AG04449 (cell line): Measurements from ENCODE around the gene TEX44.

ENCODE experiments used
- CTCF ChIA-PET: fragments of 350-600 bp; formaldehyde crosslinking; extraction: SDS; loops from one replicate; lab custom pipeline; 2021; ENCODE audit warnings: antibody characterized with exemption; lab: Yijun Ruan, JAX
- POLR2A ChIA-PET: fragments of 400-600, 350-600 bp; formaldehyde crosslinking; extraction: SDS; loops from one replicate; lab custom pipeline; 2020; ENCODE audit warnings: antibody characterized with exemption, inconsistent platforms; lab: Yijun Ruan, JAX
- DNase-seq: peaks from one replicate; pipeline ENCODE4 v3.0.0-alpha.2; 2010; ENCODE audit warnings: low read depth, low spot score
- H3K4me3 ChIP-seq: 2 replicates; pipeline ENCODE4 v1.5.1; 2011; ENCODE audit warnings: low read depth, mild to moderate bottlenecking, control low read depth, low read length
- CTCF ChIP-seq: IDR thresholded peaks from one replicate; pipeline ENCODE4 v1.5.1; 2011; ENCODE audit warnings: mild to moderate bottlenecking, moderate library complexity, low read length, control low read depth, inconsistent platforms; ENCODE audit not compliant: insufficient read depth; ENCODE audit errors: missing control alignments

The TEX44 gene

GRCh38 chr2:231601356-231602229 lies 8.9 kb downstream of the TEX44 start:
- no peak for DNase-seq
- CTCF ChIA-PET, result interaction anchor here (0.5 to 7.0 kb wide), 42 partner anchors 11 to 777 kb away, joined by 3 to 159 read pairs (median 5); partner anchors contain the start of genes NCL, NMUR1 and TEX44
- TF ChIP-seq CTCF, result peak; percentile 90
- POLR2A ChIA-PET, result interaction anchor here (1.6 kb wide), 1 partner anchor 114 kb away, joined by 4 read pairs; no protein-coding TSS in a partner anchor
- H3K4me3 ChIP-seq, result no peak overlapping the region

GRCh38 chr2:231602859-231603467 lies 10.3 kb downstream of the TEX44 start:
- no peak for TF ChIP-seq CTCF
- no peak for DNase-seq
- ChIA-PET CTCF (interaction anchor here (1.8 to 7.0 kb wide), 12 partner anchors 9 to 121 kb away, joined by 5 to 159 read pairs (median 22); partner anchors contain the start of gene TEX44), POLR2A (interaction anchor here (1.6 kb wide), 1 partner anchor 113 kb away, joined by 4 read pairs; no protein-coding TSS in a partner anchor)
- no peak overlapping the region for H3K4me3 ChIP-seq

DNA sequence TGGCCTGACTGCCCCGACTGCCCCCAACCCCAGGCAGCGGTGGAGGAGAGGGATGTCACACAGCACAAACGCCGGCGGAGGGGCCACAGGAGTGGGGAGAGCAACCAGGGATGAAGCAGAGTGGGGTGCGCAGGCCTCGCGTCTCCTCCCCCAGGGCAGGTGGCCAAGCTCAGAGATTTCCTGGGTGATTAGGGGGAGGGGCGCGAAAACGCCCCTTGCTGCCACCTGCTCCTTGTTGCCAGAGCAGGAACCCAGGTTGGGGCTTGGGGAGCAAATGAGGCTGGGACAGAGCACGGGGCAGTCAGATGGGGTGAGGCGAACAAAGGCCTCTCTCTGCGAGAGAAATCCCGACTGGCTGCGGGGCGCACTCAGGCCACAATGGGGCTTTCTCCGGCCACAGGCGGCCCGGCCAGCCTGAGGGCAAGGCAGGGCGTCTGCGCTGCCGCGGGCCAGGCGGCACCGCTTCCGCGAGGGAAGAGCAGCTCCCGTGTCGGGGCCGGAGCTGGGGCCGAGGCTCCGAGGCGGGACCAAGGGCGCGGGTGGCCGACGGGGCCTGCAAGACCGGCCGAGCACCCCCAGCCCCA lies 11.5 kb downstream of the TEX44 start:
- POLR2A ChIA-PET, result interaction anchor here (0.6 to 1.0 kb wide), 3 partner anchors 9 to 104 kb away, joined by 3 read pairs; partner anchors contain the start of gene PTMA
- no peak for TF ChIP-seq CTCF
- CTCF ChIA-PET, result interaction anchor here (1.1 to 15.4 kb wide), 6 partner anchors 9 to 110 kb away, joined by 3 to 414 read pairs (median 8); no protein-coding TSS in a partner anchor
- no peak for DNase-seq
- H3K4me3 ChIP-seq, result peak overlapping the region; percentile 56

GRCh38 chr2:231604685-231605606 lies 12.3 kb downstream of the TEX44 start:
- TF ChIP-seq CTCF, result no peak
- POLR2A ChIA-PET, result interaction anchor here (0.6 to 1.0 kb wide), 4 partner anchors 9 to 103 kb away, joined by 3 read pairs; partner anchors contain the start of gene PTMA
- DNase-seq, result peak; percentile 65
- peak overlapping the region; percentile 56 for H3K4me3 ChIP-seq
- CTCF ChIA-PET, result interaction anchor here (1.0 to 15.4 kb wide), 8 partner anchors 9 to 110 kb away, joined by 3 to 414 read pairs (median 6); no protein-coding TSS in a partner anchor

GRCh38 chr2:231605607-231606091 lies 13.0 kb downstream of the TEX44 start:
- no peak for DNase-seq
- TF ChIP-seq CTCF, result no peak
- CTCF ChIA-PET, result interaction anchor here (1.0 to 15.4 kb wide), 6 partner anchors 21 to 109 kb away, joined by 3 to 414 read pairs (median 8); no protein-coding TSS in a partner anchor
- POLR2A ChIA-PET, result interaction anchor here (0.7 kb wide), 1 partner anchor 92 kb away, joined by 3 read pairs; no protein-coding TSS in a partner anchor
- H3K4me3 ChIP-seq, result no peak overlapping the region
